Immature natural killer cell (primary cell): ENCODE data around the gene SCD5. TPM values are rescaled to one million over a fixed set of nuclear protein-coding genes. Genes with fewer than 3 reads are reported as not detected.

Experiments used
- DNase-seq, 3 donors: peaks; one replicate each; pipeline ENCODE4 v3.0.0; 2022; ENCODE audit warnings: mixed read lengths in 1 of 3
- H3K27ac Mint-ChIP-seq, 6 donors: one replicate each; pipeline ENCODE4 v1.8.0; 2020; ENCODE audit warnings: mixed read lengths in 6 of 6, mild to moderate bottlenecking in 5 of 6, inconsistent platforms in 4 of 6, moderate library complexity in 3 of 6
- H3K27me3 Mint-ChIP-seq, 3 donors: one replicate each; pipeline ENCODE4 v1.8.0; 2020 to 2021; ENCODE audit warnings: low read depth in 3 of 3, mild to moderate bottlenecking in 3 of 3, mixed read lengths in 3 of 3, moderate library complexity in 3 of 3, inconsistent platforms in 1 of 3
- H3K36me3 Mint-ChIP-seq, 3 donors: one replicate each; pipeline ENCODE4 v1.8.0; 2020; ENCODE audit warnings: mixed read lengths in 3 of 3, inconsistent platforms in 2 of 3, mild to moderate bottlenecking in 2 of 3
- H3K4me1 Mint-ChIP-seq, 2 donors: one replicate each; pipeline ENCODE4 v1.8.0; 2020; ENCODE audit warnings: inconsistent platforms in 2 of 2, mild to moderate bottlenecking in 2 of 2, mixed read lengths in 2 of 2, moderate library complexity in 1 of 2
- H3K4me3 Mint-ChIP-seq, 5 donors: one replicate each; pipeline ENCODE4 v1.8.0; 2020; ENCODE audit warnings: mild to moderate bottlenecking in 5 of 5, mixed read lengths in 5 of 5, inconsistent platforms in 3 of 5, moderate library complexity in 3 of 5
- H3K9me3 Mint-ChIP-seq, 6 donors: one replicate each; pipeline ENCODE4 v1.8.0; 2020; ENCODE audit warnings: mild to moderate bottlenecking in 6 of 6, mixed read lengths in 6 of 6, inconsistent platforms in 4 of 6, moderate library complexity in 3 of 6
- polyA plus RNA-seq, 3 donors: library from polyadenylated mRNA; unstranded; fragments of 300-500 nt; fragmentation: Illumina TruSeq; gene quantifications; one replicate each; pipeline ENCODE4 v1.2.3, GENCODE V29; 2021

The SCD5 gene
- polyA plus RNA-seq, 3 donors from 2014 or later = 4.6 to 16.1 (median 11.3) TPM

DNA sequence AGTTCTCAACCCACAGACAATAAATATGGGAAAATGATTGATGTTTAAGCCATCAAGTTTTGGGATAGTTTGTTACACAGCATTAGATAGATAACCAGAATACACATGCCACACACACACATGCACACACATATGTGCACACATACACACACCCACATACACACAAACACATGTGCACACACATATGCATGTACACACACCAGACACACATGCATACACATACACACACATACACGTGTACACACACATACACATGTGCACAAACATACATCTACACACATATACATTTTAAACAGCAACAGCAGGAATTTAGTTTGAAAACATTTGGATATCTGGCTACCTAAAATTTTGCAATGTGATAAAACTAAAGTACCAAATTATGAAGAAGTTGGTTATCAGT lies 194.1 kb downstream of the SCD5 start:
- Mint-ChIP-seq H3K27me3 (peaks cover 0 to 12% (median 5%) of the 10 kb centered on the region in 3 donors), H3K27ac (no peak overlapping the region), H3K9me3 (no peaks in the 10 kb centered on the region), H3K36me3 (no peaks in the 10 kb centered on the region), H3K4me3 (no peak overlapping the region), H3K4me1 (no peaks in the 10 kb centered on the region)
- DNase-seq = no peak

DNA sequence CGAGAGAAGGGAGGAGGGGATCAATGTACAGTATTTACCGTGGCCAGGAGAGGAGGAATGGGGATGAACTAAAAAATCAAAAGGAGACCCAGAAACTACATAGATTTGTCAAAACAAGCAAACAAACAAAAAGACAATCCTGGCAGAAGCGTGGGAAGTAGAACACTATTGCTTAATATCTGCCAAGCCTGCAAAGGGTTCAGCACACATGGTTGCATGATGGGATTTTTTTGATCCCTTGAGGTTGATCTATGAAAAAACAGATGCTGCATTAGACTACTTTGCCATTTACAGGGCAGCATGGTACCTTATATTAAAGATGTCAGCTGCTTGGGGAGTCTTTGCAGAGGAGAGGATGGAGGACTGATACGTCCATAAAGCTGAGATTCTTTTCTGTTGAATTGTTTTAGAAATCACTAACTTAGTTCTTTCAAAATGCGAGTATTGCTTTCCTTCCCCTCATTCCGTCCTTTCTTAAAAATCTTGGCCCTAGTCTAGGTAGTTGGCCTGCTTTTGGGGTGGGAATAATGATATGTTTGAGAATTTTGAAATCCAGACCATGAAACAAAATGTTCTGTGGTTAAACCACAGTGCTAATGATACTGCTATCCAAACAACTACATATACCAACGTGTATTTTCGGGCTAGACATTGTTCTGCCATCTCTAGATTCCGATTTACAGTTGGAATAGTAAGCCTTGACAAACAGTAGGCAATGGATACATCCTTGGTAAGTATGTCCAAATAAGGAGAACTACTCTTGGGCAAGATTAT lies 197.2 kb downstream of the SCD5 start:
- Mint-ChIP-seq H3K4me3 (no peak overlapping the region), H3K36me3 (no peaks in the 10 kb centered on the region), H3K9me3 (no peaks in the 10 kb centered on the region), H3K27me3 (peaks cover 0 to 9% (median 2%) of the 10 kb centered on the region in 3 donors), H3K4me1 (no peaks in the 10 kb centered on the region), H3K27ac (no peak overlapping the region)
- DNase-seq = no peak

DNA sequence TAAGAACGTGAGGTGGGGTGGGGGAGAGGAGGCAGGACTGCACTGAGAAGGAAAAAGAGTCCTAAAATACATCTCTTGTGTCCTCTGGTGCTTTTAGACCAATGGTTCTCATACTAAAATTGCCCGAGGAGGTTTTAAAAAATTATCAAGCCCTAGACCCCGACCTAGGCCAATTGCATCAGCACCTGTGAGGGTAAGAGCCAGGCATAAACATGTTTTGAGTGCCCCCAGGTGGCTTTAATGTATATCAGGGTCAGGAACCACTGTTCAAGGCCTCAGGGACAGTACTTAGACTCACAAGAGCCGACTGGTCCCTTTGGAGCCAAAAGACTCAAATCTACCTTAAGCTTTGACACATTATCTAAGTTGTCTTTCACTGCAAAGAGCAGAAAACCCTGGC lies 199.3 kb downstream of the SCD5 start:
- H3K27ac Mint-ChIP-seq = no peak overlapping the region
- H3K9me3 Mint-ChIP-seq = no peaks in the 10 kb centered on the region
- H3K4me1 Mint-ChIP-seq = no peaks in the 10 kb centered on the region
- DNase-seq = no peak
- H3K36me3 Mint-ChIP-seq = no peaks in the 10 kb centered on the region
- no peak overlapping the region for H3K4me3 Mint-ChIP-seq
- peaks cover 0 to 7% (median 2%) of the 10 kb centered on the region in 3 donors for H3K27me3 Mint-ChIP-seq

DNA sequence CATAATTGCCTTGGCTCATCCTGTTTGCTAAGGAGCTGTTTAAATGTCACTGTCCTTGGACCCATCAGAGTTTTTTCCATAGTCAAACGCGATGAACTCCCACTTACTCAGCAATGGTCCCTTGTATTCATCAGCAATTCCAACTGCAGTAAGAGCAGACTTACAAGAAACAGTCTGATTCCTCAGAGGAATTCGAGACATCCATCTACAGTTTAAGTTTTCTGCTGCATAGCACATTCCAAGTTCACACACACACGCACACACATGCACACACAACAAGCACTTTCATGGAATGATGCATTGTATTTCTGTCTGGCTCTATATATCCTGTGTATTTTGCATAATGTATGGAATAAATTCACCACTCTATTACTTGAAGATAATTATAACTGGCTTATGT lies 204.1 kb downstream of the SCD5 start:
- H3K9me3 Mint-ChIP-seq = no peaks in the 10 kb centered on the region
- H3K4me1 Mint-ChIP-seq = no peaks in the 10 kb centered on the region
- H3K27me3 Mint-ChIP-seq = peaks cover 2 to 10% (median 2%) of the 10 kb centered on the region in 3 donors
- no peaks in the 10 kb centered on the region for H3K36me3 Mint-ChIP-seq
- H3K4me3 Mint-ChIP-seq = no peak overlapping the region
- DNase-seq = no peak
- H3K27ac Mint-ChIP-seq = no peak overlapping the region

DNA sequence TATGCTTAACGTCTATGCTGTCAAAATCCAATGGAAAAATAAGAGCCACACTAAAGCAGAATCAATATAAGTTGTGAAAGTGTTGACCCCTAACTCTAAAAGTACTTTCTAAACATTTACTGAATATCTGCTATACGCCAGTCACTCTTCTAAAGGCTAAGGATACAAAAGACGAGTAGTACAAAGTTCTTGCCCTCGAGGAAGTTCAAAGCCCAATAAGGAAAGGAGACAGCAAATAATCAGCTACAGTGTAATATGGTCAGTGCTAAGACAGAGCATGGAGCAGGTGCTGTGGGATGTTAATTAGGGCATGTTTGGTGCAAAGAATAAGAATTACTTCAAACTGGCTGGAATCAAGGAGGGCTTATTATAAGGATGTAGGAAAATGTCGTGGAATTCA lies 205.2 kb downstream of the SCD5 start:
- peaks cover 2 to 11% (median 2%) of the 10 kb centered on the region in 3 donors for H3K27me3 Mint-ChIP-seq
- no peak overlapping the region for H3K4me3 Mint-ChIP-seq
- no peak overlapping the region for H3K27ac Mint-ChIP-seq
- DNase-seq = no peak
- H3K4me1 Mint-ChIP-seq = no peaks in the 10 kb centered on the region
- no peaks in the 10 kb centered on the region for H3K9me3 Mint-ChIP-seq
- H3K36me3 Mint-ChIP-seq = no peaks in the 10 kb centered on the region

DNA sequence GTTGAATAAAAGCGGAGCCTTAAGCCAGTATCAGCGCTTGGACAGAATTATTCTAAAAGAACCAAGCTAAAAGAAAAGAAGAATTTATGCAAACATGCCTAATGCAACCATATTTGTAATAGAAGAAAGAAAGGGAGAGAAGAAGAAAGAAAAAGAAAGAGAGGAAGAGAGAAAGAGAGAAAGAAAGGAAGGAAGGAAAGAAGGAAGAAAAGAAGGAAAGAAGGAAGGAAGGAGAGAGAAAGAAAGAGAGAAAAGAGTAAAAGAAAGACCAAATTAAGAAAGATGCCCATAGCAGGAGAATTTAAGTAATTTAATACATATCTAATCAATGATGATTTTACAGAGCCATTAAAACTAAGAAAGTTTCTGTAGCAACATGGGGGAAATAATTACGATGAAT lies 206.0 kb downstream of the SCD5 start:
- Mint-ChIP-seq H3K27me3 (peaks cover 2 to 11% (median 3%) of the 10 kb centered on the region in 3 donors), H3K9me3 (no peaks in the 10 kb centered on the region), H3K27ac (no peak overlapping the region), H3K36me3 (no peaks in the 10 kb centered on the region), H3K4me3 (no peak overlapping the region), H3K4me1 (no peaks in the 10 kb centered on the region)
- no peak for DNase-seq

DNA sequence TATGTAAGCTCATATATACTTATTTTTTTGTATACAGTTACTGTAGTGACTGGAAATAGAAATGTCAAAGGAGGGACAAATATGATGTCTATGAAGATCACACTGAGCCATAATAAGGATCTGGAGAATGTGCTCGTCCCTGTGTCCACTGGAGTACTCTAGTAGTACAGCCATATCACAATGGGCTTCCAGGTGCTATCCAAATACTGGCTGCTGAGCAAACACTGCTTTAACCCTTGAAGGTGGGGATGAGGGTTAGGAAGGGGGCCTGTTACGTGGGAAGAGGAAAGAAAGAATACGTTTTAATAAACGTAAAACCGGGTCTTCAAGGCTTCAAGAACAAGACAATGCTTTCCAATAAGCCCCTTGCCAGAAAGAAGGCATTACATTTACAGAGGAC lies 207.0 kb downstream of the SCD5 start:
- DNase-seq = no peak
- Mint-ChIP-seq H3K27me3 (peaks cover 2 to 11% (median 5%) of the 10 kb centered on the region in 3 donors), H3K36me3 (no peaks in the 10 kb centered on the region), H3K27ac (no peak overlapping the region), H3K4me3 (no peak overlapping the region), H3K9me3 (no peaks in the 10 kb centered on the region), H3K4me1 (no peaks in the 10 kb centered on the region)

DNA sequence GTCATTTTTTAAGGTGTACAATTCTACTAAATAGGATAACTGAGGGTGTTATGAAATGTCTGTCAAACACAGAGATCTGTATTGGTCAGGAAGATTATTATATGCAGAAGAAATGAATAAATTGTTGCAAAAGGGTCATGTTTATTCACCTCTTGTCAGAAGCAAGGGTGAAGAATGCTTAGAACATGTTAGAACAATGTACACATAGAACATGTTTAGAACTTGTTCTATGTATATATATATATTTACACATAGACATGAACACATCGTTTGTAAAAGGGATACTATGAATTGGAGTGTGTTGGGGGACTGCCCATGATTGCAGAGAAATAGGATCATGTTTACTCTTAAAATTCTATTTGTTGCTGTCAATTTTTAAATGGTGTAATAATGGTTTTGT lies 208.8 kb downstream of the SCD5 start:
- Mint-ChIP-seq H3K4me3 (no peak overlapping the region), H3K27ac (no peak overlapping the region), H3K36me3 (no peaks in the 10 kb centered on the region), H3K27me3 (peaks cover 2 to 18% (median 5%) of the 10 kb centered on the region in 3 donors), H3K9me3 (no peaks in the 10 kb centered on the region), H3K4me1 (no peaks in the 10 kb centered on the region)
- no peak for DNase-seq

DNA sequence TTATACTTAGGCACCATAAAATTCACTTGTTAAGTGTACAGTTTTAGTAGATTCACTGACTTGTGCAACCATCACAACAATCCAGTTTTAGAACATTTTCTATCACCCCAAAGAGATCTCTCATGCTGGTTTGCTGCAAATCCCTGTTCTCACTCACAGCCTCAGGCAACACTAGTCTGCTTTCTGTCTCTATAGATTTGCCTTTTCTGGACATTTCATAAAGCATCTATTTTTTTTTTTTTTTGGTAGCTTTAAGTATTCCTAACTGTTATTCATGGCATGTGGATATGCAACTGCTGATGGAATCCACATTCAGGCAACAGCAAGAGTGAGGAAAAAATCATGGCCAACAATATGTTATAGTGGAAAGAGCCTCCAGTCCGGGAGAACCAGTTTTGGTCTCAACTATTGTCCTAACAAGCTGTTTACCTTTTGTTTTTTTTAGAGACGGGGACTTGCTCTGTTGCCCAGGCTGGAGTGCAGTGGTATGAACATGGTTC lies 209.8 kb downstream of the SCD5 start:
- Mint-ChIP-seq H3K36me3 (no peaks in the 10 kb centered on the region), H3K4me1 (no peaks in the 10 kb centered on the region), H3K27me3 (peaks cover 2 to 18% (median 3%) of the 10 kb centered on the region in 3 donors), H3K27ac (no peak overlapping the region), H3K4me3 (no peak overlapping the region), H3K9me3 (no peaks in the 10 kb centered on the region)
- DNase-seq = no peak

DNA sequence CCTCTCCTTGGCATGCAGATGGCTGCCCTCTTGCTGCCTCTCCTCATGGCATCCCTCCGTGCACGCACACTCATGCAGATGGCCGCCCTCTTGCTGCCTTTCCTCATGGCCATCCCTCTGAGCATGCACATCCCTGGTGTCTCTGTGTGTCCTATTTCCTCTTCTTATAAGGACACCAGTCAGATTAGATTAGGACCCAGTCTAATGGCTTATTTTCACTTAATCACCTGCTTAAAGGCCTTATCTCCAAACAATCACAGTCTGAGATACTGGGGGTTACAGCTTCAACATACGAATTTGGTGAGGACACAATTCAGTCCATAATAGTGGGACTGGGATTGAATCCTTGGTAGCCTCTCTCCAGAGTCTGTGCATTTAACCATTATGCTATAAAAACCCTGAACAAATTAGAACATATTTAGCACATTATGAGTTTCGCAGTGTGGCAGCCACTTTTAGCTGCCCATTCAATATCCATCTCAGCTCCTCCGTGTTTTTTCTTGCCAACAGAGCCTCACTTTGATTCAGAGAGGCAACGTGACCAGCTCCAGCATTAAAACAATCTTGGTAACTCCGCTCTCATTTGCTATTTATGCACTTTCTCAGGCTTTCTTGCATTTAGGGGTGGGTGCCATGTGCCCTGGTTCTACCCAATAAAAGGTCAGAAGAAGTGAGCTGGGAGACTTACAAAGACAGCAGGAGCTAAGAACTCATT lies 210.6 kb downstream of the SCD5 start:
- Mint-ChIP-seq H3K4me1 (no peaks in the 10 kb centered on the region), H3K9me3 (no peaks in the 10 kb centered on the region), H3K27me3 (peaks cover 2 to 18% (median 6%) of the 10 kb centered on the region in 3 donors), H3K4me3 (no peak overlapping the region), H3K27ac (peak overlapping the region in 1 of 6 donors; percentile 26), H3K36me3 (no peaks in the 10 kb centered on the region)
- DNase-seq = no peak

DNA sequence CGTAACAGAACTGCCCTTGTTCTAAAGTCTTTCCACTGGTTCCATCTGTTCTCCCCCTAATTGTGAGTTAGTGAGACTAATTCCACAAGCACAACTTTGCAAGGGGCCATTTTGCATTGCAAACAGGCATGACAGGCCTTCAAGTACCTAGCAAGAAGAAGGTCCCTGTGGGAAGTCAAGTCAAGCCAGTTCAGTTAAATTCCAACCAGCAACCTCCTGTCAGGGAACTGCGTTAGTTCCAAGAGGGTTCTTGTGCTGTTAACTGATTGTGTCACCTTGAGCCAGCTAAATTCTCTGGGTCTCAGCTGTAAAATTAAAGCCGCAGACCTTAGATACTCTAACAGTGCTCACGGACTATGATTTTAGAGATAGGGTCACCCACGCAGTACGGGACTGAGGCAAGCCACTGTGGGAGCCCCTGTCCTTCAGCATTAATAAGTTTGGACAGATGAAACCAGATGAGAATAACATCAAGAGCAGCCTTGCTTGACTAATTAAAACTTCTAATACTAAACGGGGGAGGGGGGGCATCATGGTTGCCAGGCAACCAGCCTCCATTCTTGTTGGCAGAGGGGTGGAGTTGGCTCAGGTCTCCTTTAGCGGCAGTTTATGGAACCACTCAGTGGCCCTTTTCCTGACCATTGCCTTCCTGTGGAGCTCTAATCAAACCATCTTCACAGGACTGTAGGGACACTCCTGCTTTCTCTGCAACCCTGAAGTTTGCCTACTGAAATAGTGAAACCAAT lies 212.7 kb downstream of the SCD5 start:
- Mint-ChIP-seq H3K36me3 (no peaks in the 10 kb centered on the region), H3K27ac (no peak overlapping the region), H3K4me1 (no peaks in the 10 kb centered on the region), H3K4me3 (no peak overlapping the region), H3K9me3 (no peaks in the 10 kb centered on the region), H3K27me3 (peaks cover 0 to 10% (median 6%) of the 10 kb centered on the region in 3 donors)
- no peak for DNase-seq

DNA sequence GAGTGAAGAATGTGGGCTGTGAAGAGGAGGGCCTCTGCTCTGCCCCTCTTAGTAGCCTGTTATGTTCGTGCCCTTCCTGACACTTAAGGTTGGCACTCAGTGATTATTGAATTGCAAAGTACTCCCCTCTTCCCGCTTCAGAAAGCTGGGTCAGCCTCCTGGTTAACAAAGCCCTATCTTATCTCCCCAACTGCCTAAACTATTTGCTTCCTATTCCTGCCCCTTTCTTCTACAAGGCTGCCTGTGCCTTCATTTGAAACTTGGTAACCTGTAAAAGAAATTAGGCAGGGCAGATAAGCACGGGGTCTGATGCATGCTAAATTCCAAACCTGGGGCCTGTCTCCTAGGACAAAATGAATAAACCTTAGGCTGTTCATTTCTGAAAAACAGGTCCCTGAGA lies 213.7 kb downstream of the SCD5 start:
- Mint-ChIP-seq H3K27ac (no peak overlapping the region), H3K9me3 (no peaks in the 10 kb centered on the region), H3K4me3 (no peak overlapping the region), H3K36me3 (no peaks in the 10 kb centered on the region), H3K4me1 (no peaks in the 10 kb centered on the region), H3K27me3 (peaks cover 0 to 10% (median 6%) of the 10 kb centered on the region in 3 donors)
- no peak for DNase-seq

DNA sequence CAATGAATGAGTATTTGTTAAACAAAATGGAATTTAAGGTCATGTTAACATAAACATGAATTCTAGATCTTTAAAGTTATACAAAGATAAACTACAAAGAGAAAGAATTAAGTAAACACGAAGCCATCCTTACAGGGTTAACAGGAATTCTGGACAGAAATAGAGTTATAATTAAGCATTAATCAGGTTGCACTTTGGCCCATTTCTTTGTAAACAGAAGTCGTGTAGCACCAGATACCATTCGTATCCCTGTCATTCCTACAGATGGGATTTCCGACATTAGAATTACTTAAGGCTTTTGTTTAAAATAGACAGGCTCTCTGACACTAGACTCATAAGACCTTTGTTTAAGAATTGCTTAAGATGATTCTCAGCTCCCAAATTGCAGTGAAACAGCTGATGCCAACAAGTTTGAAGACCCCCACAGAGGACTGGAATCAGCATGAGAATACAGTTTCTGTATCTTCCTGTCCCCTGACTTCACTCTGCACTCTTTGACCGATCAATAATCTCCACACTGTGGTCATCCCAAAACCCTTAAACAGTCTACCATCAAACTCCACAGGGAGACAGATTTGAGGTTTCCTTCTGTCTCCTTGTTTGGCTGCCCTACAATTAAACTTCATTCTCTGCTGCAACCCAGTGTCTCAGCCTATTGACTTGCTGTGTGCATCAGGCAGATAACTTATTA lies 214.6 kb downstream of the SCD5 start:
- H3K27me3 Mint-ChIP-seq = peaks cover 0 to 10% (median 6%) of the 10 kb centered on the region in 3 donors
- no peaks in the 10 kb centered on the region for H3K4me1 Mint-ChIP-seq
- no peak overlapping the region for H3K4me3 Mint-ChIP-seq
- no peak for DNase-seq
- H3K36me3 Mint-ChIP-seq = no peaks in the 10 kb centered on the region
- no peak overlapping the region for H3K27ac Mint-ChIP-seq
- no peaks in the 10 kb centered on the region for H3K9me3 Mint-ChIP-seq
